Measurements from ENCODE around the gene DLAT.
"Not testable (repeated sequence)": the region's sequence is repeated elsewhere in the genome, so short reads cannot be mapped to it uniquely, and the experiment has no call there.

The DLAT gene

GRCh38 chr11:112086422-112087191, 61.4 kb downstream of the DLAT start, which contains the start of the genes SDHD and TIMM8B:
TSS of gene SDHD (plus strand) at chr11:112086873. CDS start at chr11:112086908, 35 bp downstream.
TSS of gene TIMM8B (minus strand) at chr11:112086756. CDS start at chr11:112086723, 33 bp downstream.
- Histone ChIP-seq H3K4me1 (ENCODE audit: insufficient read depth, low read length, poor library complexity, severe bottlenecking) (peaks cover 31% of the 10 kb centered on the region), H3K4me3 (ENCODE audit: low read length, poor library complexity, severe bottlenecking) (peak within 1 kb of the TSS; percentile 96), H3K79me2 (ENCODE audit: insufficient read depth, low read length) (peaks cover 61% of the 10 kb centered on the region), H3K4me2 (ENCODE audit: low read depth, low read length, poor library complexity, severe bottlenecking) (peak within 1 kb of the TSS; percentile 90), H4K20me1 (ENCODE audit: insufficient read depth, low read length, poor library complexity, severe bottlenecking) (peaks cover 17% of the 10 kb centered on the region), H3K9ac (ENCODE audit: low read depth, low read length, poor library complexity, severe bottlenecking) (peak within 1 kb of the TSS; percentile 94), H2AFZ (ENCODE audit: low read length) (peak within 1 kb of the TSS; percentile 75), H3K36me3 (ENCODE audit: insufficient read depth, low read length) (peaks cover 41% of the 10 kb centered on the region), H3K9me2 (replicated peaks; ENCODE audit: low read depth, low read length) (no peaks in the 10 kb centered on the region), H3F3A (ENCODE audit: low read depth) (no peaks in the 10 kb centered on the region), H3K9me3 (ENCODE audit: insufficient read depth, low read depth, low read length) (no peaks in the 10 kb centered on the region), H3K27me3 (ENCODE audit: insufficient read depth, low read length, poor library complexity, severe bottlenecking) (no peaks in the 10 kb centered on the region)
- TF ChIP-seq EZH2phosphoT487 (IDR thresholded peaks at IDR 0.05; ENCODE audit: borderline replicate concordance) (no peak), CTCF (conservative IDR thresholded peaks at IDR 0.05; ENCODE audit: low read length) (no peak; the same call in 1 of the 2 replicates)

- Histone ChIP-seq H3K27me3 (ENCODE audit: insufficient read depth, low read length, poor library complexity, severe bottlenecking) (no peaks in the 10 kb centered on the region), H3K9me3 (ENCODE audit: insufficient read depth, low read depth, low read length) (no peaks in the 10 kb centered on the region), H3K9ac (ENCODE audit: low read depth, low read length, poor library complexity, severe bottlenecking) (peak overlapping the region; percentile 94), H4K20me1 (ENCODE audit: insufficient read depth, low read length, poor library complexity, severe bottlenecking) (peaks cover 17% of the 10 kb centered on the region), H3K4me3 (ENCODE audit: low read length, poor library complexity, severe bottlenecking) (peak overlapping the region; percentile 96), H3F3A (ENCODE audit: low read depth) (no peaks in the 10 kb centered on the region), H3K9me2 (replicated peaks; ENCODE audit: low read depth, low read length) (no peaks in the 10 kb centered on the region), H2AFZ (ENCODE audit: low read length) (peak overlapping the region; percentile 75), H3K4me1 (ENCODE audit: insufficient read depth, low read length, poor library complexity, severe bottlenecking) (peaks cover 31% of the 10 kb centered on the region), H3K4me2 (ENCODE audit: low read depth, low read length, poor library complexity, severe bottlenecking) (peak overlapping the region; percentile 90), H3K79me2 (ENCODE audit: insufficient read depth, low read length) (peaks cover 61% of the 10 kb centered on the region), H3K36me3 (ENCODE audit: insufficient read depth, low read length) (peaks cover 37% of the 10 kb centered on the region)
- TF ChIP-seq EZH2phosphoT487 (IDR thresholded peaks at IDR 0.05; ENCODE audit: borderline replicate concordance), result no peak
- TF ChIP-seq CTCF (conservative IDR thresholded peaks at IDR 0.05; ENCODE audit: low read length), result no peak
These were observed 62.0 kb downstream of the DLAT start for GRCh38 chr11:112087212-112087611.

DNA sequence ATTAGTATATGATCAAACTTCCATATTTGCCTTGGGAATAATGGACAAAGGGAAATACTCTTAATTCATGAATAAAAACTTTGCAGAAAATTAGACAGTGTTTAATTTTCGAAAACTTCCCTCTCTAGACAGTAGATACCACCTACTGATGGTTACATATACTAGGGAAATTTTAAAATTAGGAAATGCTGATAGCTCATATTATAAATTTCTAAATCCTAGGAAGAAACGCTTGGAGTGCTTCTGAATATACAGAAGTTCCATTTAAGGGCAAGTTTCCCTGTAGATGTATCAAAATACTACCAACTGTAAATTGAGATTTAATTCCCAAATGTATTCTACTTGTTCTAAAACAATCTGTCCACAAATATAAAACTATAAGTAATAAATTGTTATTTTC, 70.1 kb downstream of the DLAT start:
- not testable (repeated sequence) for H3K4me3 ChIP-seq (ENCODE audit: low read length, poor library complexity, severe bottlenecking); H3K9me2 ChIP-seq (replicated peaks; ENCODE audit: low read depth, low read length); H3K79me2 ChIP-seq (ENCODE audit: insufficient read depth, low read length); H2AFZ ChIP-seq (ENCODE audit: low read length); H3K4me1 ChIP-seq (ENCODE audit: insufficient read depth, low read length, poor library complexity, severe bottlenecking); H3K9ac ChIP-seq (ENCODE audit: low read depth, low read length, poor library complexity, severe bottlenecking); H4K20me1 ChIP-seq (ENCODE audit: insufficient read depth, low read length, poor library complexity, severe bottlenecking); H3K9me3 ChIP-seq (ENCODE audit: insufficient read depth, low read depth, low read length); H3K27me3 ChIP-seq (ENCODE audit: insufficient read depth, low read length, poor library complexity, severe bottlenecking); H3F3A ChIP-seq (ENCODE audit: low read depth); H3K4me2 ChIP-seq (ENCODE audit: low read depth, low read length, poor library complexity, severe bottlenecking)
- H3K36me3 ChIP-seq (ENCODE audit: insufficient read depth, low read length), result peaks cover 29% of the 10 kb centered on the region; the same call in 1 of the 2 replicates

Measured in Loucy (cell line).